HL-60 (cell line): ENCODE results near the gene PHC2.

Source experiments
- CTCF ChIP-seq: IDR thresholded peaks from one replicate; pipeline ENCODE4 v1.5.1; 2011; ENCODE audit warnings: low read length, control low read depth, inconsistent platforms; ENCODE audit not compliant: insufficient read depth
- POLR2AphosphoS5 ChIP-seq: IDR thresholded peaks from 2 replicates; pipeline ENCODE4 v1.6.1; 2012; ENCODE audit warnings: low read depth

GRCh38 chr1:33316601-33317000 lies 114.3 kb downstream of the PHC2 start:
- TF ChIP-seq CTCF (no peak), POLR2AphosphoS5 (no peak)
